Superior temporal gyrus (tissue), 1 donor: ENCODE measurements around the gene SGCD.

Experiments used
- DNase-seq: peaks from one replicate; pipeline ENCODE4 v3.0.0-alpha.2; 2016; ENCODE audit errors: extremely low spot score

SGCD gene

DNA sequence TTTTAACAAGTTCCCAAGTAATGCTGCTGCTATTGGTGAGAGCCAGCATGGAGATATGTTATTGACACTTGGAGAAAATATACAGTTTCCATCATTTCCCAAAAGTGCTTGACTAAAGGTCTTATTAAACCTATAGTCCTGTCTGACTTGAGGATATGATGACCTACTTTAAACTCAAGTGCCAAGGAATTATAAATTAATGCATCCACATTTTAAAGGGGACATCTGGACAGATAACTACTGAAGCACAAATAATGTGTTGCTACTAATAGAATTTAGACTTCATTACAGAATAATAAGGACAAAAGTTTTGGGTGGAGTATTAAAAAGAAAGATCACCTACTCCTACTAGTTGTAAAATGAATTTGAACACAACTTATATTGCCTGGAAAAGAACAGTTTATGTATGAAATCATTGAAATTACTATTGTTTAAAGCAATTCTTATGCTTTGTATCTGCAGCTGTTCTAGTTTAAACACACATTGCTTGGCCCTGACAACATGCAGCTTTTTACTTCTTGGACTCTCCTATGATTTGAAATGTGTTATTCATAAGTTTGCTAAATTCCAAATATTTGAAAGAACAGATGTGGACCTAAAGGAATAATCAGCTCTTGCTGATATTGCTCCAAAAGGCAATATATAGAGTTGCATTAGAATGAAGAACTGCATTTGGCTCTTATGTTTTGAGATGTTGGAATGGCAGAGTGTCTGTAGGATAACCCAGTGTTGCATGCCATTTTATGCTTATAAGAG lies 73.4 kb downstream of the SGCD start:
- no peak for DNase-seq

DNA sequence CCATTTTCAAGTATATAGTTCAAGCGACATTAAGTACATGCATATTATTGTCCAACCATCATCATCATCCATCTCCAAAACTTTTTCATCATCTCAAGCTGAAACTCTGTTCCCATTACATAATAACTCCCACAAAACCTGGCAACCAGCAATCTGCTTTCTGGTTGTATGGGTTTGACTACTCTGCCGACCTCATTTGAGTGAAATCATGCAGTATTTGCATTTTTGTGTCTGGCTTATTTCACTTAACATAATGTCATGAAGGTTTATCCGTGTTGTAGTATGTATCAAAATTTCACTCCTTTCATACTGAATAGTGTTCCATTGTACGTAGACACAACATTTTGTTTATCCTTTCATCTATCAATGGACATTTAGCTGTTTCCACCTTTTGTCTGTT lies 74.8 kb downstream of the SGCD start:
- DNase-seq = no peak

DNA sequence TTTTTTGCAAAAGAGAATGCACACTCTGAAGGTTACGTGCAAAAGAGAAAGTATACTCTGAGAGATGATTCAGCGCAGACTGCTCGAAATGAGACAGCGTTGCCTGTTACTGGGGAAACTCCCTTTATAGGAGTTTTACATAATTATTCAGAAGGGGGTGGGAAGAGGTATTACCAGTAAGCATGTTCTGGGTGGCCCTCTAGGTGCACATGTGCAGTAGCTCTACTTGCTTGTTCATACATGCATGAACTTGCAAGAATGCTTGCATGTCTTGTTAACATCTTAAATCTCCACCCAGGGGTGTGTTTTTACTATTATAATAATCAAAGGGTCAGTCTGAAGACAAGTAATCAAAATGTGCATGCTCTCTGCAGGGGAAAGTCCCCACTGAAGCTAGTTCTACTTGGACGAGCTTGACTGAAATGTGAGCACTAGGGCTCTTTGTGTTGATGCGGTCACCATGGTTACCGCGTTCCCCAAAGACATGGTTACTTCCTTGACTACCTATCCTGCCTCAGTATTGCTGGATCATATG lies 75.5 kb downstream of the SGCD start:
- peak; percentile 46 for DNase-seq

DNA sequence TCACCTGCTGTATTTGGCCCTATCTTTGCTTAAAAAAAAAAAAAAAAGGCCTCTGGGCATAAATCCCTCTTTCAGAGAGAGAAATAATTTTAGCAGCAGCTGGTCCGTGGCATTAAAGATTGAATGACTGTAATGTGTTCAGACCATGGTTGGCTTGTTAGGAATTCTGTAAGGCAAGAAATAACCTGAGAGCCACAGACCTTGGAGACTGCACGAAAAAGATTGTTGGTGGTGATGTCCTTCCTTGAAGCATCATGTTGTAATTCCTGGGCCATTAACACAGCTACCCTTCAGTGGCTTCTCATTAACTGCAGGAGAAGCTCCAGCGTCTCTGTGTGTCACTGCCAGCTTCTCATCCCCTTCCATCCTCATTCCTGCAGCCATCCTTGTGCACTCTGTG lies 79.0 kb downstream of the SGCD start:
- DNase-seq = no peak

DNA sequence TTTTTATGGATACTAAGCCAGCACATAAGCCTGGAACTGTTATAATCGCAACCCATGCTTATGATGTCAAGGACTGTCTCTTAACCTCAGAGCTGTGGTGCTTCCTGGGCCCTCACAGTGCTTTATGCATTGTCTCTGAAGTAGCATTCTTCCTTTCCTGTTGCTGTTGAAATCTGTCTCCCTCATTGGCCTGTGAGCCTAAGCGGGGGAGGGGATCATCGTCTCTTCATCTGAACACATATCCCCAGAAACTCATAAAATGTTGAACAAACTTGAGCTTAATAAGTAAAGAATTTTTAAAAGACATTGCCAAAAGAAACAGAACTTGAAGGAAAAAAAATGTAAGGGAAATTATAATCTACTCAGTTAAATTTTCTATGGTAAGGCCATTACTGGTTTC lies 80.3 kb downstream of the SGCD start:
- no peak for DNase-seq

DNA sequence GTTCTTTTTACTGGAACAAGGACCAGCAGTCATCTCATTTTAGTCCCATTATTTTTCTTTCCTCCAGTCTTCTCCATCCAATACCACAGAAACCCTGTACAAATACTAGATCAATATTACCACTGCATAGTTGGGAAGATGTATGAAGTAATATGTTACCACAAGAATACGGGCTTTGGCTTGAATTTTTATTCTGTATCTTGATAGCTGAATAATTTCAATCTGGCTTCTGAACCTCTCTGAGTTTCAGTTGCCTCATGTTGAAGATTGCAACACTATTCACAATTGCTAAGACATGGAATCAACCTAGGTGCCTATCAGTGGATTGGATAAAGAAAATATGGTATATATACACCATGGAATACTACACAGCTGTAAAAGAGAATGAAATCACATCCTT lies 82.9 kb downstream of the SGCD start:
- no peak for DNase-seq

DNA sequence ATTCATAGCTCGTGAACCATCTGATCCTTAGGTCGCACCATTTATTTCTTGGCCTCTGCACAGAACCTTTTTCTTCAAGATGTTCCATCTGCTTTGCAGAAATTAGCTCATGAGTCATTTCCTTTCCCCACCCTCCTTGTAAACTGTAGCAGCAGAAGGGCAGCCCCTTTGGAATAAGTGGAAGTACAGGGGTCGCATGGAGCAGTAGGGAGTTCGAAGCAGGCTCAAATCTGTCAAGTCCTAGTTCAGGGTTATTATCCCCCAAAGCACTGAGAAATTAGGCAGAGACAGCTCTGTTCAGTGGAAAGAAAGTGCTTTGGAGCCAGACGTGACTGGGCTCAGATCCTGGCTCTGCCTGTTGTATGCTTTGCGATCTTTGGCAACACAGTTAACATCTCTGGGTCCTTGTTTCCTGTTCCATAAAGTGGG lies 84.2 kb downstream of the SGCD start:
- DNase-seq = no peak

DNA sequence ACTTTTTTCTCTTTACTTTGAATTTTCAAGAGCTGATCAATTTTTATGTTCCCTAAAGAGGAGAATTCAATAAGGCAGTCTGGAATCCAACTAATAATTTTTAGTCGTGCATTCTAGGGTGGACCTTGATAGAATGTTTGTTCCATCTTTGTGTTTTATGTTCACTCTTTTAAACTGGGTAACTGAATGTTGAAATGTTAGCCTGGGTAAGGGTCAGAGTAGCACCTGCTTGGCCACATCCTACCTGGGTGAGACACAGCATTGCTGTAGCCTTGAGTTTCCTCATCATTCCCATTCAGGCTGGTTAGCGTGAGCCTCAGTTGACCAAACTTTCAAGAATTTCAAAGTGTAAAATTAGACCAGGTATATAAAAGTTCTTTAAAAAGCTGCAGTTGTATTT lies 85.0 kb downstream of the SGCD start:
- no peak for DNase-seq

DNA sequence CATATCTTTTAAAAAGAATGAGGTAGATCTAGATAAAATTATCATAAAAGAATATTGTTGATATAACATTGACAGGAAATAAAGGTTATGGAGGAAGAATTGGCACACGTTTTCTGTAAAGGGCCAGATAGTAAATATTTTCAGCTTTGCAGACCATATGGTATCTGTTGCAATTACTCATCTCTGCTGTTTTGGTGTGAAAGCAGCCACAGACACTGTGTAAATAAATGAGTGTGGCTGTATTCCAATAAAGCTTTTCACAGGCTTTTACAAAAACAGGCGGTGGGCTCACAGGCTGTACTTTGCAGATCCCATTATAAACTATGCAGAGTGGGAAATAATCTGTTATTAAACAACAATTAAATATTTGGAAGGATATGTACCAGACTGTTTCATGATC lies 87.4 kb downstream of the SGCD start:
- DNase-seq = no peak

DNA sequence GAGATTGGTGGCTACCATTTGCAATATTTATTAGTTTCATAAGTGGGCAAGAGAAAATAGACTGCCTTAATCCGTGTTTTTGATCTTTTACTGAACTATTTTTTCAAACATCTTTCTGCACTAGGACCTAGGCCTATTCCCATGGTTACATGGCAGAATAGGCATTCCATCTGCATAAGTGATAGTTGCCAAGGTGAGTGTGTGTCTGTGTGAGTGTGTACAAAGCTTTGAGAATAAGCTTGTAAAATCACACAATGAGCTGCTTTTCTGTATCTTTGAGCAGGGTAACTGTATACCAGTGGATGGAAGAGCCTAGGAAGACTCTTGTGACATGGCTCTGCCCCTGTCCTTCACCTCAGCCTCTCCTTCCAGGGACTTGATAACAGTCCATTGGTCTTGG lies 92.7 kb downstream of the SGCD start:
- DNase-seq = no peak

DNA sequence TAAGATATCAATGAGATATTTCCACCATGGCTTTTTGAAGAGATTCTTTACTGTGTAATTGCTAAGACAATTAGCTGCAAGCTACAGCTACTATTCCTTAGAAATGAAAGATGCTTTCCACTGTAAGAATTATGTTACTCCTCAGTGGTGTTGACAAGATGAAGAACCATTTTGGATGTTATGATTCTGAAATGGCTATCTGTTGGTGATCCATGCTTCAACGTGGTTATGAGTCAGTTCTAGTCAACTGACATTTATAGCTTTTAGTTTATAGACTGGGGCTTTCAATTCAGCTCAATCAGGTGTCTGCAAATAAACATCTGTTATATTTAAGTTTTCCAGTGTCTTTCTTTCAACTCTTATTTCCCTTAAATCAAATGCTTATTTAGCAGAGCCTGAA lies 93.7 kb downstream of the SGCD start:
- no peak for DNase-seq

DNA sequence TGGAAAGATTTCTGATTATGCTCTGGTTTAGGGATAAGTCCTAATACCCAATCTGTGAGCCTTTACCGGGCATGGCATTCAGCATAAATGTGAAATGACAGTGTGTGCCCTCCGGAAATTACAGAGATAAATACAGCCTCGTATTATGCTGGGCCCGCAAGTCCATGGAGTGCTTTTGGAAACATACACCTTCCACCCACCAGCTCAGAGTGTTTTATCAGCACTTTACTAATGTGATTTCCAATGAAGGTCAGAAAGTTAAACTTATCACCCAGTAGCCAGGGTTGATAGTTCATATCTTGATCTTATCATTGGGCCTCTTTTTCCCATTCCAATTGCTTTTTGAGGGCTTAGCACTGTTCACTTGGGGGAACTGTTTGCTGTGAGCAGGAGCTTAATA lies 94.8 kb downstream of the SGCD start:
- DNase-seq = no peak

DNA sequence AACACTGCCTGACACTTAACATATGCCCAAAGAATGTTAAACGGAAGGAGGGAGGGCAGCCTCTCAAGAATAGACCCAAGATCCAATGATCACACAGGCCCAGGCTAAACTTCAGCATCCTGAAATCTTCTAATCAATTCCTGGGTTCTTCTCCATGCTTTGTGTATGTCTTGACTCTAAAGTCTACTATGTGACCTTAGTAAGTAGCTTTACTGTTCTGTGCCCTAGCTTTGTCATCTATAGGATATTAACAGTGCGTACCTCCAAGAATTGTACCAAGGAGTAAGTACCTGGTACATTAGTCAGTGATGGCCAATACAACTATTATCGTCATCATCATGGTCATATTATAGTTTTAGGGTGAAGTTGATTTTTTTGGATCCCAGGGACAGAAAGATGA lies 96.6 kb downstream of the SGCD start:
- DNase-seq = no peak

DNA sequence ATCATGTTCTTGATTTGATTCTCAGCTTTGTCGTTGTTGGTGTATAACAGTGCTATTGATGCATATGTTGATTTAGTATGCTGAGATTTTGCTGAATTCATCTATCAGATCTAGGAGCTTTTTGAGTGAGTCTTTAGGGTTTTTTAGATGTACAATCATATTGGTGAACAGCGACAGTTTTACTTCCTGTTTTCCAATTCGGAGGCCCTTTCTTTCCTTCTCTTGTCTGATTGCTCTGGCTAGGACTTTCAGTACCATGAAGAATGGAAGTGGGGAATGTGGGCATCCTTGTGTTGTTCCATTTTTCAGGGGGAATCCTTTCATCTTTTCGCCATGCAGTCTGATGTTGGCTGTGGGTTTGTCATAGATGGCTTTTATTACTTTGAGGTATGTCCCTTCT lies 100.4 kb downstream of the SGCD start:
- DNase-seq = no peak

DNA sequence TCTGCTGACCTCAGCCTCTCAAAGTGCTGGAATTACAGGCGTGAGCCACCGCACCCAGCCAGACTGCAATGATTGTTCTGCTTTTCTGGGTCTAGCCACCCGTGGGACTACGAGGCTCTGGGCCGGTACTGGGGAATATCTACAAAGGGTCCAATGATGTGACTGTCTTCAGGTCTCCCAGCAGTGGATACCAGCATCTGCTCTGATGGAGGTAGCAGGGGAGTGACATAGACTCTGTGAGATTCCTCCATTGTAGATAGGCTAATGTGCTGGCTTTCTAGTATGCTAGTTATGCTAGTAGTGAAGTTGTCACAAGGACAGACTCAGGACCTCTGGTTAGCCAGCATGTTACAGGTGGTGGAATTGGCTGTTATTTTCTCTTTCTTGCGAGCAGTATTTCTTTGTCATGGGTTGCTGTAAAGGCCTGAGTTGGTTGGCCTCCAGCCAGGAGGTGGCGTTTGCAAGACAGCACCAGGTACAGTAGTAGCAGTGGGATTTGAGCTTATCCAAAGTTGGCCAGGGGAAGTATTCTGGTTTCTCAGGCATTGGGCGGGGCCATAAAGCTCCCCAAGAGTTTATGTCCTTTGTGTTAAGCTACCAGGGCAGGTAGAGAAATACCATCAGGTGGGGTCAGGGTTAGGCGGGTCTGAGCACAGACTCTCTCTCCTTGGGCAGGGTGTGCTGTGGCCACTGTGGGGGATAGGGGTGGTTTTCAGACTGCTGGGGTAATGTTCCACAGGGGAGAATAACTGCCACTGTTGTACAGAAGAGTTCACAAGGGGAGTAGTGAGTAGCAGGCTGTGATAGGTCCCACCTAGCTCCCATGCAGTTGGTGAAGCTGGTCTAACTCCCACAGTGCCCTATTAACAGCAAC lies 105.2 kb downstream of the SGCD start:
- DNase-seq = no peak

DNA sequence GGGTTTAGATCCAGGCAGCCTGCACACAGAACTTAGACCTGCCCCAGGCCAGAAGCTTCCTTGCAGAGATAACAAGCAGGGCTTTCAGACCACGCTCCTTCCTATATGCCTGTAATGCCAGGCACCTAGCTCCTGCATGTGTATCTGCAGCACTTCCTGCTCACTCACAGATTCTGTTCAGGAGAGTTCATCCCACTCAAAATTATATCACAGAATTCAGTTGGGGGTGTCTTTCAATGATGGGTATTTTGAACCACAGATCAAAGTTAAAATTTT lies 105.8 kb downstream of the SGCD start:
- DNase-seq = no peak

DNA sequence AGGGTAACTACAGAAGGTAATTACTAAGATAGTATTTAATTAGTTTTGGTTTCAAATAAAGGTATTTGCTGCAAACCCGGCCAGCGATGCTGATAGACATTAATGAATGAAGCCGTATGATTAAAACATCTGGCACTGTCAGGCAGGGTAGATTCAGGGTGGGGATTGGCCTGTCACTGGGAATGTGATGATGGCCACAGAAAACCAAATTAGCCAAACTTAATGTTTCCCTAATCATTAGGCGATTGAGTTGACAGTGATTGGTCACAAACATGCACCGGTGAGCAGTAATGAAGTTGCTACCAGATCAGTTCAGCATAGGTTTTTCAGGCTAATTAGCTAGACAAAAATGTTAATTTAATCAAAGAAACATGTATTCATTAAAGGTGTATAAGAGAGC lies 107.5 kb downstream of the SGCD start:
- DNase-seq = no peak

DNA sequence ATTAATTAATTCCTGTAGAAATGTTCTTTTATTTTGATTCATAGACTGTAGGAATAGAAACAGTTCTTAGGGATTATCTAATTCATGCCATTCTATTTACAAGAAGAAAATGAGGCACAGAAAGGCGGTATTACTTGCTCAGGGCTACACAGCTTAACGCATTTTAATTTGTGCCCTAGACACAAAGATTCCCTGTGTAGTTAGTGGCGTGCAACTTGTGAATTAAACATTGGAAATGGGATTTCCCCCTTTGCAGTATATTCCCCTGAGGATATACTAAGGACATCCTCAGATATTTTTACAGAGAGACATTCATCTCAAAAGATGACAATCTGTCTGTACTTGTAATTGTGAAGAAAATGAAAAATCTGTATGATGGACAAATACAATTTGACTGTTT lies 108.1 kb downstream of the SGCD start:
- no peak for DNase-seq

DNA sequence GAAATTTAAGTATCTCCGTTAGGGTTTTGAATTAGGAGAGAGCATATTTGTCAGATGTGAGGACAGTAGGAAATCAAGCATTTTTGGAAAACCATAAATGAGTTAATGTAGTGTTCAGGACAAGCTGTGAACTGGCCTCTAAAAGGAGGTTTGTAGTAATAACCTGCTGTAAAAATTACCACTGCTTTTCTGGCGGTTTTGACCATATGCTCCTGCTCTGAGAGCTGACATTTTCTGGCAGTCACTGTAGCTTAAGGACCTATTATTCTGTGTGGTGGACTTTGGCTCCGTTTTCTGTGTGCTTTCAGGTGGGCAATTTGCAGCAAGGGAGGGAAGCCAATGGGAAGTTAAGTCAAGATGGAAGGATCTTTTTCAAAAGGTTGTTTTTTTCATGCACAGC lies 111.1 kb downstream of the SGCD start:
- DNase-seq = no peak

DNA sequence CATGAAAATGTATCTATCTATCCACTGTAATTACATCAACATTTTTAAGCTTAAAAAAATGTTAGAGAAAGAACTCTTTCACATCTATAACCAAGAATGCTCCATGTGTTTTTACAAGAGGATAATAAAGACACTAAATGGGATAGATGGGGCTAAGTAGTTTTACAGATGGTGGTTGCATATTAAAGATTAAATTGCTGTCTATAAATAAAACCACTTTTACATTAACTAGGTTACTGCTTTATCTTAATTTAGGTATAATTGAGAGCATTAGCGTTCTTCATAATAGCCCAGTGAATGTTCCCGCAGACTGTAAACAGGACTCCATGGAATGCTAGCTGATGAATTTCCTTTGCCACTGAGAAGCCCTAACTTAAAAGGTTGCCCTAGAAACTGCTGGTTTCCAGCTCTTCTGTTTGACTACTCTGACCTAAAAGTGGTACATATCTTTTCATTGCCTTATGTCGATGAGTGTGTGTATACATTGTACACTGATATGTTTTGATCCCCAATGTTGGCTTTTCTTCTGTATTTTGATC lies 117.9 kb downstream of the SGCD start:
- no peak for DNase-seq

DNA sequence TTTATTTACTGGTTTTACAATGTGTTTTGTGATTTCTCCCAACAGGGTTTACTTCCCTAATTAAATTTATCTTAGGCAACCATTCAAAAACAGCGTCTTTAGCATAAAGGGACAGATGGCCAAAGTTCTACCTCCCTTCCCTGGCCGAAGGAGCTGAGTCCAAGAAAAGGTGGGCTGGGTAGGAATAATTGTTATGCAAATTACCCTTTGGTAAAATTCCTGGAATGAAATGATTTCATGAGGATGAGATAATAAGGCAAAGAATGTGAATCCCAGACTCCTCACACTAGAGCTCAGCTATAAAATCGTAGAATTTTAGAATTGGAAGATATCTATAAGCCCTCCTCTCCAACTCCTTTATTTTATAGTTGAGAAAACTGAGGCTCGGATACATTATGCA lies 119.6 kb downstream of the SGCD start:
- DNase-seq = no peak

DNA sequence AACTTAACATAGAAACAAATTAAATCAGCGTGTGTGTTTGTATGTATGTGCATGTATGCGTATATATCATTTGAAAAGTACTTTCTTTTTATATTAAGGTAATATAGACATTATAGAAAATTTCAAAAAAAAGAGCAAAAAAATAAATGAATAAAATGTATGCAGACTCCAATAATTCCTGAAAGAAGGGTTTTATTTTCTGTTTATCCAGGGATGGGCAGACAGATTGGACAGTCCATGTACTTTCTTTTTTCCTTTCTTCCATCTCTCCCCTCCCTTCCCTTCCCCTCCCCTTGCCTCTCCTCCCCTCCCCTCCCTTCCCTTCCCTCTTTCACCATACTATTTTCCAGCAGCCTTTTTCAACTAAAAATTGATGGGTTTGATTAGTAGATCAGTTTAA lies 123.8 kb downstream of the SGCD start:
- DNase-seq = no peak

DNA sequence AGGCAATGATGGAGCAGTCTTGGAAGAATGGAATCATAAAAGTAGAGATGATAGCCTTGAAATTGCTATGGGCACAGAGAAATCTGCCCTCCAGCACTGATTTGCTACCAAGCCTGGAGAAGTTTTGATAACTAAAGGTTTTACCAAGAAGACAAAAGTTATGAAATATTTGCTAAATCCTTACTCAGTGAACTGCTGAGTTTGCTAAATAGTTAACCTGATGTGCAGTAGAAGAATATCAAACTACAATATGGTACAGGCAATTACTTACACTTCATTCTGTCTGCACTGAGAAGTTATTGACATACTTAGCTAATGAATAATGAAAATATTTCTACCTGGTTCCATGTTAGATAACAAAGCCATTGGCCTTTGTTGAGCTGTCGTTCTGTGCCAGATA lies 124.5 kb downstream of the SGCD start:
- DNase-seq = no peak
